Activated CD8-positive, alpha-beta memory T cell treated with anti-CD3 and anti-CD28 coated beads, Interleukin-2, amount 50 U/mL, for 1 hour (primary cell): ENCODE data around the gene GPR101.

ENCODE experiments used
- DNase-seq: peaks from one replicate; pipeline ENCODE4 v3.0.0-alpha.2; 2020; ENCODE audit errors: extremely low read depth

Gene GPR101

GRCh38 chrX:137033774-137034507, at the start of gene GPR101:
TSS of gene GPR101 (minus strand) at chrX:137033995. CDS start at chrX:137031674, 2,321 bp downstream.
- no peak for DNase-seq

DNA sequence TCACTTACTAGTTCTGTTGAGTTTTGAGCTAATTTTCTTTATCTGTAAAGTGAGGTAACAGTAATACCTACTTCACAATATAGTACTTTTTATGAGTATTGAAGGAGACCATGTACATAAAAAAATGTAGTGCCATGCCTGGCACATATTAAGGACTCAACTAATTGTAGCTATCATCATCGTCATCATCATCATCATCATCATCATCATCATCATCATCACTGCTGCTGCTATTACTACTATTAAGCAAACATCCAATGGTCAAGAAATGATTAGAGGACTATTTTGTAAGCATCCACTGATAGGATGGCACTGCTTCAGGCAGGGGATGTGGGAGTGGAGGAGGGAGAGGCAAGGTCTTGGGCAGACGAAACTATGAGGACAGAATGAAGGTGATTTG, 47.4 kb upstream of the GPR101 start:
- no peak for DNase-seq

GRCh38 chrX:137072396-137072795, 38.6 kb upstream of the GPR101 start:
- no peak for DNase-seq

- DNase-seq = no peak
Observed at GRCh38 chrX:137071596-137071995, 37.8 kb upstream of the GPR101 start.

- no peak for DNase-seq
Observed at GRCh38 chrX:137067147-137067546, 33.4 kb upstream of the GPR101 start.

- no peak for DNase-seq
Observed at GRCh38 chrX:137062915-137063617, 29.3 kb upstream of the GPR101 start.

DNA sequence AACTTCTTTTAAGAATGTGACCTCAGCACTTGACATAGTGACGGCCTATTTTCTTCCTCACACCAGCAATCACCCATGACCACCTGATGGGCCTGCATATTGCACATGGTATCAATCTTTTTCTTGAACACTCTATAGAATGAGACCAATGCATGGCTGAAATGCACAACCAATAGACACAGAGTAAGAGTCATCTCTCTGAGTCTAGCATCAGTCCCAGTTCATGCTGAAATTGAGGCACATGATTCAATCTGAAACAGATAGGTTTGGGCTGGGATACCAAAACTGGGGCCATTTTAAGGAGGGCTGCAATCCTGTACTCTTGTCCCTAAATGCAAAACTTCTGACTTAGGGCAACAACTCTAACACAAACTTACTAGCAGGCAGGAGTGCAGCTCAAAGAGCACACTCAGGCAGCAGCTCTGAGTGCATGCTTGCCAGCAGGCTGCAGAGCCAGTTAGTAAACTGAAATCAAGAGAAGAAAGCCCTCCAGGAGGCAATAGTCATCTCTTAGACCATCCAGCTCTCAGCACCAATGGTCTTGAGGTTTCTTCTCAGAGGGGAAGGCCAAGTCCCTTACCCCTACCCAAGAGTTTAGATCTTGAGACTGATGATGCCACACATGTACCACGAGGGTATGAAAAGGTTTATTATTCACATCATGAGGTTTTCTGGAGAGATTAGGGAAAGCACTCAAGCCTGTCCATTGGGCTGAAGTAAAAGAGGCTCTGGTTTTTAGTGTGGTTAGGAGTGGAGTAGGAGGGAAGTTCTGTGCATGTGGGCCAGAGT, 24.7 kb upstream of the GPR101 start:
- no peak for DNase-seq

DNA sequence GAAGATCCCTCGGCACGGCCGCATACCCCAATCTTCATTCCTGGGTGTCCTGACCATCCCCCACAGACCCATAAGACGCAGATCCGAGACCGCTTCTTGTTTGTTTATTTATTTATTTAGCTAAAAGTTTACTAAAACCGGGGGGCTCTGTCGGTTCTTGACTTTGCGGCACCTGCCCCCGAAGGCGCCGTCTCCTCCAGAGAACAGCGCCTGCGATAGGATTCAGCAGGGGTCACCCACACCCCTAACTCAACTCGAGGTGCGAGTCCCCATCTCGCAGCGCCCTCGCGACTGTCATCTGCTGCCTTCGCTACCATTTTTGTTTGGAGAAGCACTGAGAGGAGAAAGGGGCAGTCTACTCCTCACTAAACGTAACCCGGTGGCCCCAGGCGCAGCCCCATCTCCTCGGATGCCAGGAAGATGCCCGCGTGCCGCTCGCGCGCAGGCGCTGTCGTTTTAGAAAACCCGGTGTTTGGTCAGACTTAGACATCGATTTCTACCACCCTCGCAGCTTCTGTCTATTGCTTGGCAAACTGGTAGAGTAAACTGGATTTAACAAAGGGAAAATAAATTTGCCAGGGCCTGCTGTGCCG, 18.9 kb upstream of the GPR101 start:
- DNase-seq = no peak

- peak; percentile 33 for DNase-seq
Observed at GRCh38 chrX:137051978-137052642, 18.3 kb upstream of the GPR101 start.

DNA sequence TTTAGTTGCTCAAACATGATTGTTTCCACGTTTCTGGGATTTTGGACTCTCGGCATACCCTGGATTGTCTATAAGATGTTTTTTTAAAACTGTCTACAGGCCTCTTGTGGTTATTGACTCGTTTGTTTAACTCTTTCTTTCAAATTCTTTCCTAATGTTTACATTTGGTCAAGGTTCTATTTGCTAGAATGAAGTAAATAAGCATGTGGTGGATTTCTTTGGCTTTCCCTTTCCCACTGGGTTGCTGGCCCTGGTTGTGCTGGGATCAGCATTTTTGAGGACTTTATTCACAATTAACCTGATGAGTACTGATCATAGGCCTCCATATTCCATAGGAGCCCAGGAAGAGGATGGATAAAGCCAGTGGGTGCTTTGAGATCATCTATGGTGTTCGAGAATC, 11.1 kb upstream of the GPR101 start:
- DNase-seq = no peak

DNA sequence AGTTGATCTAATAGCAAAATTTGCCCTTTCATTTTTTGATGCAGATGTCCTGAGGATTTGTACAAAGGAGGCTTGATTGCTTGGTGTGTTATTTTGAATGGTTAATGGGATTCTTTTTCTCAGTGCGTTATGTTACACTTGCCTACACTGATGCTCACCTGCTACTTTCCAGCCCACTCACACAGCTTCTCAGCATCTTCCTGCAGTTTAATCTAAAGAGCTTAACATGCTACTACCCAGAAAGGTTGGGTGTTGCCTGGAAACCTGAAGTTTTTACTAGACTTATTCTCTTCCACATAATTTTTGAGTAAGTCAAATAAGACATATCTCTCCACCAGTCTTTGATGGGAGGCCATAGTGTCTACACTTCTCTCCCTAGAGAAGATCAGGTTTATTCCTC, 9.9 kb upstream of the GPR101 start:
- no peak for DNase-seq

- no peak for DNase-seq
Observed at GRCh38 chrX:137041329-137041728, 7.5 kb upstream of the GPR101 start.

DNA sequence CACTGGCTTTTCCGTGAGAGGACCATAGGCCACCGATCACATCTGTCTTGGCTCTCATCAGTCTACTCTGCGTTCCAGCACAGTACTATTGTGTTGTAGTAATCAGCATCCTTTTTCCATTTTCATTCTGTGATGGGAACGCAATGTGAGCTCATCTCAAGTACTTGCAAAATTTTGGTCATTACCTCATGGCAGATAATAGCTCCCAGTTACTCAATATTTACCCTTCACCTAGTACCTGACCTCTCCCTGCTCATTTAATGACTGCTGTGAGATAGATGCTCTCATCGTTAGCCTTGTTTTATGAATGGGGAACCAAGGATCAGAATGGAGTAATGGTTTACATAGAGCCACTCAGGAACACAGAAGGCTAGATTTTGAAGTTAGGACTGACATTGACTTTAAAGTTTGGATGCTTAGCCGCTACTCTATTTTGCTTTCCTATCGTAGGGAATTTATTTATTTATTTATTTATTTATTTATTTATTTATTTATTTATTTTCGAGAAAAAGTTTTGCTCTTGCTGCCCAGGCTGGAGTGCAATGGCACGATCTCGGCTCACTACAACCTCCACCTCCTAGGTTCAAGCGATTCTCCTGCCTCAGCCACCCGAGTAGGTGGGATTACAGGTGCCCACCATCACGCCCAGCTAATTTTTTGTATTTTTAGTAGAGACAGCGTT, 6.5 kb upstream of the GPR101 start:
- DNase-seq = no peak

- DNase-seq = no peak
Observed at GRCh38 chrX:137034508-137034872, 695 bp upstream of the GPR101 start.

- DNase-seq = no peak
Observed at GRCh38 chrX:137032841-137033773, 688 bp downstream of the GPR101 start.

- no peak for DNase-seq
Observed at GRCh38 chrX:137032341-137032694, 1.5 kb downstream of the GPR101 start.

DNA sequence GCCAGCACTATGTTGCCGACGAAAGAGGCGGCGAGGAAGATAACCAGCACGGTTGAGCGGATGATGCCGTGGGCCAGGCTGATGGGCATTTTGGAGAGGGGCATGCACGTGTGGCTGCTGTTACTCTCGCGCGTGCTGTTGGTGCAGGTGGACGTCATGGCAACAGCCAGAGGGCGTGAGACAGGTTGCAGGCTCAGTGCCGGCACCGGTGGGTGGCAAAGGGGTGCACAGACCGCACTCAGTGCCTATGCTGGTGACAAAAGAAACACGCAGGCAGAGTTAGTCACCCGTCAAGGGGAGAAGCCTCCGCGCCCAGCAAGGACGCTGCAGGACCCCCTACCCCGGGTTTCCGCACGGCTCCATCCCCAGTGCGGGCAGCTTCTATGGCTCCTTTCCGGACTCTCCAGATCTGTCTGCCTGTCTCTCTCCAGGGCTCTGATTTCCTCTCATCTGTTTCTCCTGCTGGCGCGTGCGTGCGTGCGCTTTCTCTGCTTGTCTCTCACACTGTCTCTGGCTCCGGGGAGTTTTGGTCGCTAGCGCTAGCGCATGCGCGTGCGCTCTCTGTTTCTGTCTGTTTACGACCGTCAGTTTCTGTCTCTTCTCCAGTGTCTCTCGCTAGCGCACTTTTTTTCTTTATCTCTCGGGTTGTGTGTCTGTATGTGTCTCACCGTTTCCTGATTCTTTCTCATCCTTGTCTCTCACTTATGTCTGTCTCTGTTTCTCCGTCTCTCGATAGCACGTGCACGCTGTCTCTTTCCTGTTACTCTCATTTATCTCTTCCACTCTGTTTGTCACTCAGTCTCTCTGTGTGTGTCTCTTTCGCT, 2.1 kb downstream of the GPR101 start:
- no peak for DNase-seq

- no peak for DNase-seq
Observed at GRCh38 chrX:137031039-137031438, 2.8 kb downstream of the GPR101 start.

DNA sequence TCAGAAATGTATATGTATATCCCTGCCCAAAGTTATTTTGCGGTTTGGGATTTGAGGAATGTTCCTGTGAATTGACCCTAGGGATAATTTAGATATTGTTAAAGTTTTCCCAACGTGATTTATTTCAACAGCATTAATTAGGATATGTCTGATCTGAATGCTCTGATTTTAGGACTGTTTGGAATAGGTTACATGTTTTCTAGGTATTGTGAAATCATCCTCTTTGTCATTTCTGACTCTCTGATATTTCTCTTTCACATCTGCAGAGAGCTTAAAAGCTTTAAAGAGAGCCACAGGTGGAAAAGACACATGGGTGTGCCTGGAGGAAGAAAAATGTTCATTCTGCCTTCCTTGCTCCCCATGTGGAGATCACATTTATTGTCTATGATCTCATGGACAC, 5.1 kb downstream of the GPR101 start:
- no peak for DNase-seq
